Dermis blood vessel endothelial cell (primary cell): ENCODE results near the gene FOLH1. TPM values are rescaled to one million over a fixed set of nuclear protein-coding genes. Genes with fewer than 3 reads are reported as not detected.
"Not testable (repeated sequence)": the region's sequence is repeated elsewhere in the genome, so short reads cannot be mapped to it uniquely, and the experiment has no call there.

ENCODE experiments used
- DNase-seq: peaks from one replicate; pipeline ENCODE4 v3.0.0; 2010
- total RNA-seq: library from RNA; depleted of rRNA; stranded (reverse); fragments of >200 nt; gene quantifications from 2 replicates; pipeline ENCODE4 v1.2.3, GENCODE V29; 2014

Gene FOLH1
- total RNA-seq: 0.28 TPM in 1 of 2 replicates, not detected in the other

GRCh38 chr11:49208006-49208721 lies at the start of gene FOLH1:
TSS of gene FOLH1 (minus strand) at chr11:49208602. CDS start at chr11:49208409, 193 bp downstream.
- no peak for DNase-seq

DNA sequence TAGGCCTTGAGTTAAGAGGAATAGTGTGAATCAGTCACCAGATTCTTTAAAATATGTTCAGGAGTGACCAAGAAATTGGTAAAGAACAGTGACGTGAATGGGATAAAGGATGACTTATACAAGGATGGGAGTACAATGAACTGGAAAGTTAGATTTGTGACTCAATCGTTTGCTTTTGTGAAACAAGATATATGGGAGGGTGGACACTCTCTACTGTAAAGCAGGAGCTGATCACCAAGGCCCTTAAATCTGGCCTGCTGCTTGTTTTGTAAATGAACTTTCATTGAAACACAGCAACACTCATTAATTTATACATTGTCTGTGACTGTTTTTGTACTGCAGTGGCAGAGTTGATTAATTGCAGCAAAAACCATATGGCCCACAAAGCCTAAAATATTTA lies 46.7 kb upstream of the FOLH1 start:
- DNase-seq: not testable (repeated sequence)

- not testable (repeated sequence) for DNase-seq
Measured at GRCh38 chr11:49251212-49251611, 42.8 kb upstream of the FOLH1 start.

- not testable (repeated sequence) for DNase-seq
Measured at GRCh38 chr11:49250398-49251115, 42.2 kb upstream of the FOLH1 start.

DNA sequence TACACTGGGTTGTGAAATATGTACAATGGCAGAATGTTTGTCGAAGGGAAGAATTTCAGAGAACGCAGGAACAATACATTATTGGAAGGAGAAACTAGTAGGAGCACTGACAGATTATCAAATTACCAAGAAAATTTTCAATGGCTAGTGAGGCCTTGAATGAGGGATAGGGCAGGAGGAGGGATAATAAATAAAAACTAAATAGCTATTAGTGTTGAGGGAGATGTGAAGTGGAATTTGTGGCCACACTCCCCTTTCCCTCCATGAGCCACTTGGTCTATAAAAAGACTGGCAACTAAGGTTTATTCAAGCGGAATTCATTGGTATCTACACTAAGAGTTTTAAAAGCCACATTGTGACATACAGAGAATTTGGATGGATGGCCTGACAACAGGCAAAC lies 41.0 kb upstream of the FOLH1 start:
- not testable (repeated sequence) for DNase-seq

- DNase-seq: peak; percentile 0
Measured at GRCh38 chr11:49233685-49234084, 25.3 kb upstream of the FOLH1 start.

- DNase-seq: peak; percentile 1
Measured at GRCh38 chr11:49233019-49233418, 24.6 kb upstream of the FOLH1 start.

- DNase-seq: not testable (repeated sequence)
Measured at GRCh38 chr11:49231725-49232124, 23.3 kb upstream of the FOLH1 start.

DNA sequence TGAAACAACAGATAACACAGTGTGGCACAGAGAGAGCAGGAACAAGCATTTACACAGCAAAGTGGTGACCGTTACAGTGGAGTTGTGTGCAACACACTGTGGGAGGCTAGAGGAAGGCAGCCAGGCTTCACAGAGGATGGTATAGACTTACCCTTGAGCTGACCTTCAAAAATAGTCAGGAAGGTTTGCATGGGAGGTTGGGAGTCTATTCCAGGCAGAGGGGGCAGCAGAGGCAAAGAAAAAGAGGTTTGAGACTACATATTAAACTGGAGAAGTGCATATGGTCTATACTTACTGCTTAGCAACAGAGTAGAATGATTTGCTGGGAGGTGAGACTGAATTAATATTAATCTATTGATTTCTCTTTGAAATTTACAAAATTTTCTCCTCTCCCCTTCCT lies 22.1 kb upstream of the FOLH1 start:
- peak; percentile 30 for DNase-seq

- not testable (repeated sequence) for DNase-seq
Measured at GRCh38 chr11:49230001-49230400, 21.6 kb upstream of the FOLH1 start.

DNA sequence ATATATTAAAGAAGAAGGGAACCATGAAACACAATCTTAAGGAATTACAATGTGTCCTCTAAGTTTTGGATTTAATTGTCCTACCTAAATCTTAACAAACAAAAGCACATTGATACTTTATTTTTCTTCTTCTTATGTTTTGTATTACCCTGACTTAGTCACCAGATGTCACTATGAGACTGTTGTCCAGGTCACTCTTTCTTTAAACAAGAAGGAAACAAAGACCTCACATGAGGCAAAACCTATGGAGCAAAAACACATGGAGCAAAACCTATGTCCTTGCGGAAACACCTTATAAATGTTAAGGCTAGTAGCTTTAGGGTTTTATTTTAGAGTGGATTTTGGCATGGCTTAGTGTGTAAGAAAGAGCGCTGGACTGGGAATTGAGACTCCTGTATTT lies 20.7 kb upstream of the FOLH1 start:
- DNase-seq: not testable (repeated sequence)

DNA sequence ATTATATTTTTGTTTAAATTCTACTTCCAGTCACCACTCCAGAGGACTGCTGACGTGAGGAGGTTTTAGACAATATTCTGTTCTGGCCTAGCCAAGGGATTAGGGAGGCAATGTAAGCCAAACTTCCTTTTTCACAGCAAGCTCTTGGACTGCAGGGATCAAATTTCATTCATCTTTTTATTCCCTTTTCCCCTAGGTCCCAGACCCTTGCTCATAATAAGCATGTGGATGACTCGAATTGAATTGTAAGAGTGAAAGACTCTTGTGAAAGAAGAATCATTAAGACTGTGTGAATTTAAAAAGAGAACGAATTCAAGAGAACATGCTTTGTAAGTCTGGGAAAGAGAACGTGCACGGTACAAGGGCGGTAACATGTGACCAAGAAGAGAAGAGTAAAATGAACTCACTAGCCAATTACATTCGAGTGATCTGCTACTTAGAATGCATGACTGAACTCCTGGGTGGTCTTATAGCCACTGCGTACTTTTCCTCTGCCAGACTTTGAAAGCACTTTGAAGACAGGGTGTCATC lies 16.9 kb upstream of the FOLH1 start:
- not testable (repeated sequence) for DNase-seq

DNA sequence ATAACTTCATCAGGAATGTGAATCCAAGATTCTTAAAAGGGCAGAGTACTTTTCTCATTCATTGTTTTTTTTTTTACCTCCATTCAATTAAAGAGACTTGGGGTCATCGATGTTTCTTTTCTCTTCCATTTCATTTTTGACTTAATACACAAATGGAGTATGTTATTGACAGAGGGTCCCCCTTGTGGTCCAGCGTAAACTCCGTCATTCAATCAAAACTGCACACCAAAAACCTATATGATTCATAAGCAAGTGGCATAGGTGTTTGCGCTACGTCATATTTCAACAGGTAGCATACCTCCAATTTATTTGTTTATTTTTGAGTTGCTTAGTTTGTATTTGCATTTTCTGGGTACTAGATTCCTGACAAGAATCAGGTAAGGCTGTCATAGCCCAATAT lies 12.7 kb upstream of the FOLH1 start:
- no peak for DNase-seq

DNA sequence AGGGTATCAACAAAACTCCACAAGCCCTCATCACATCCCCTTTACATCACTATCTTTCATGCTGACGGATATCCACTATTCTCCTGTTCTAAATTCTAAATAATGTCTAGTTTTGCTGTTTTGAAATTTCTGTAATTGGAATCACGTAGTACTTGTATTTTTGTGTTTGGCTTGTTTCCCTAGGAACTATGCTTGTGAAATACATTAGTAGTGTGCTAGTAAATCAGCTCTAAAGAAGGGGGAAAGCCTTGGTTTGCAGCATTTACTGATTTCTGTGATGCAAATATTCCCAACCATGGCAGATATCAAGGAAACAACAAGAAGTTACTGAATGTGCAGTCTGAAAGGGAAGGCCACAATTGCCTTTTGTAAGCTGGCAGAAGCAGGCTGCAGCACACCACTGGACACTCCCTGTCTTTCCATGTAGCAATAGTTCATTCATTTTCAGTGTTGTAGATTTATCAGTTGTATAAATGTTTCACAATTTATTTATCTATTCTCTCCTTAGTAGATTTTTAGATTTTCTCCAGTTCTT lies 4.7 kb upstream of the FOLH1 start:
- DNase-seq: no peak

- DNase-seq: not testable (repeated sequence)
Measured at GRCh38 chr11:49206999-49207398, 1.4 kb downstream of the FOLH1 start.

- DNase-seq: no peak
Measured at GRCh38 chr11:49202287-49202976, 6.0 kb downstream of the FOLH1 start.

DNA sequence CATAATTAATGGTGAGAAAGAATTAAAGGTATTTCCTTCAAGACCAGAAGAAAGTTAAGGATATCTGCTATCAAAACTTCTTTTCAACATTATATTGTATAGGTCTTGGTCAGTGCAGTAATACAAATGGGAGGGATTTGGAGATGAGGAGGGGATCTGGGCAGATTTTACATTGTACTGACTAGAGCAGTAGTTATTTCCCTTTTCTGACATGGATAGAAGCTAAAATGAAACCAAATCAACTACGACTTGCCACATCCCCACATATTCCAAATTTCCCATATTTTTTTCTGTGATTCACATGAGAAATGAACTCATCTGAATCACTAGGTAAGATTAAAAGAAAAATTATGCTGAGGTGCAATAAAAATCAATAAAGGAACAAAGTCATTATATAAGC lies 11.6 kb downstream of the FOLH1 start:
- not testable (repeated sequence) for DNase-seq

DNA sequence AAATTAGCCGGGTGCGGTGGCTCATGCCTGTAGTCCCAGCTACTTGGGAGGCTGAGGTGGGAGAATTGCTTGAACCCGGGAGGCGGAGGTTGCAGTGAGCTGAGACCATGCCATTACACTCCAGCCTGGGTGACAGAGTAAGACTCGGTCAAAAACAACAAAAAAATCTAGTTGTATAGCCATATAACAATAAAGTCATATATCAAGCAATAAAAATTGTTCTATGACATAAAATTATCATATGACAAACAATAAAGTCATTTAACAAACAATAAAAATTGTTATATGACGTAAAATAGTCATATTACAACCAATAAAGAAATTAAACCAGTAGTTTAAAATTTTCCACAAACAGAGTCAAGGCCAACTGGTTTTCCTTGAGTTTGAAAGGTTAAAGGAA lies 12.4 kb downstream of the FOLH1 start:
- DNase-seq: not testable (repeated sequence)

DNA sequence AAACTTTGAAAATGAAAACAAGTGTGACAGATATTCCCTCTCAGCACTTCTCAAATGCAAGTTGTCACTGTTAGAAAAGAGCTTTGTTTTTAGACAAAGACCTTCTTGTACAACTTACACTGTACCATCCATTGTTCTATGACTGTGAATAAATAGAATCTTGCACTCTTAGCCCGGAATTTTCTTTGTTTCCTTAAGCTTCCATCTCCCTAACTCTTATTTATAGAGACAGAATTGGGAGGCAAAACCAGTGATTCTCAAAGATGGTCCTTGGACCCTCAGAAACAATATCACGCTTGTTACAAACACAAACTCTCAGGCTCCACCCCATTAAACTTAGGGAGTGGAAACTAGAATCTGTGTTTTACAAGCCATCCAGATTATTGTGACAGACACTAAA lies 18.1 kb downstream of the FOLH1 start:
- DNase-seq: not testable (repeated sequence)

- DNase-seq: not testable (repeated sequence)
Measured at GRCh38 chr11:49186225-49186624, 22.2 kb downstream of the FOLH1 start.

- not testable (repeated sequence) for DNase-seq
Measured at GRCh38 chr11:49185597-49185996, 22.8 kb downstream of the FOLH1 start.

DNA sequence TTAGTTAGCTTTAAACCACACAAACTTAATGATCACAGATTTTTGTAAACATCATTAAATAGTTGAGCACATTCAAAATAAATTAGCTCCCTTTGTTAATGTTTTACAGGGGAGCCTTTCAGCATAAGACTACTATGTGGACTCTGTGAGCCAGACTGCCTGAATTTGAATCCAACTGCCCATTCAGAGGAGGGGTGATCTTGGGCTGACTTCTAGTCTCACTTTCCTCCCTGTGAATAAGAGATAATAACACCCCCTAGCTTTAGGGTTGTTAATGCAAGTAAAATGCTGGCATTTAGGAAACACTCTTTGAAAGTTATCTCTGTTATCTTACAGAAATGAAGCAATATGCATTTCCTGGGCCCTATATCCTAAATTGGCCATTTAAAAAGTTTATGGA lies 23.6 kb downstream of the FOLH1 start:
- DNase-seq: not testable (repeated sequence)

GRCh38 chr11:49177936-49178335 lies 30.5 kb downstream of the FOLH1 start:
- DNase-seq: not testable (repeated sequence)
